OCI-LY7 (cell line): ENCODE data around the gene AARS1.

ENCODE experiments used
- EZH2phosphoT487 ChIP-seq: fragments of 200-600 bp; sonication (generic); IDR thresholded peaks from 2 replicates; pipeline ENCODE4 v1.6.1; 2018; ENCODE audit warnings: low read depth, borderline replicate concordance, mild to moderate bottlenecking, mixed run types, antibody characterized with exemption, low read length, moderate library complexity, mixed read lengths
- TF ChIP-seq, protein P1 (sequence below): fragments of 200-600 bp; sonication (generic); conservative IDR thresholded peaks from 2 replicates; pipeline ENCODE4 v1.5.1; 2014; ENCODE audit warnings: mild to moderate bottlenecking, antibody characterized with exemption, low read length, moderate library complexity, mixed read lengths

DNA sequence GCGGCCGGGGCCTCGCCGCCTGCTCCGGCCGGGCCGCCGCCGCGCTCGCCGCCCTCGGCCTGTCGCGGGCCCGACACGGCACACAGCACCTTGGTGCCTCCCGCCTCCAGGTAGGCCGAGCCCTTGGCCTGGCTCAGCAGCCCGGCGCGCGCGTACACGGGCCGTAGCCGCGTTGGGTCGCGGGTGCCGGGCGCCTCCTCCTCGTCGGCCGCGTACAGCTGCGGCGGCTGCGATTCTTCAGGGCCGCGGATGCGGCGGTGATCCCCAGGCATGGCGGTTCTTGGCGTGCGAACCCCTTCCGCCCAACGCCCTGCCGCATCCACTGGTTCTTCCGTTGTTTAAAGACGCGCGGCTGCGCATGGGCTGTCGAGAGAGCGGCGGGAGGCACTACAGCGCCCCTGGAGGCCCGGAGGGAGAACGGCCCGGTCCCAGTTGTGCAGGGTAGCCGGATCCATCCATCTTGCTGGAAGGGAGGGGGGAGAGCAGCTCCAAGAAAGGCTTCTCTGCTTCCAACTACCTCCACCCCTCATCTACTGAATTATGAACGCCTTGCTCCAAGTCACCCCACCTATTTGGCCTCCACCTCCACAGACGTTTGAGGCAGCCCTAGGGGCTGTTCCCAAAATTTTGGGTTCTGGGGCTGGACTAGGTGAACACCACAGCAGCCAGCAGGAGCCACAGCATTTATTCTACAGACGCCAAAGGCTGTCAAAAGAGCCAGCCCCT, 37.5 kb downstream of the AARS1 start, which contains the start of gene EXOSC6:
- TF ChIP-seq EZH2phosphoT487: no peak
- TF ChIP-seq, protein P1, sequence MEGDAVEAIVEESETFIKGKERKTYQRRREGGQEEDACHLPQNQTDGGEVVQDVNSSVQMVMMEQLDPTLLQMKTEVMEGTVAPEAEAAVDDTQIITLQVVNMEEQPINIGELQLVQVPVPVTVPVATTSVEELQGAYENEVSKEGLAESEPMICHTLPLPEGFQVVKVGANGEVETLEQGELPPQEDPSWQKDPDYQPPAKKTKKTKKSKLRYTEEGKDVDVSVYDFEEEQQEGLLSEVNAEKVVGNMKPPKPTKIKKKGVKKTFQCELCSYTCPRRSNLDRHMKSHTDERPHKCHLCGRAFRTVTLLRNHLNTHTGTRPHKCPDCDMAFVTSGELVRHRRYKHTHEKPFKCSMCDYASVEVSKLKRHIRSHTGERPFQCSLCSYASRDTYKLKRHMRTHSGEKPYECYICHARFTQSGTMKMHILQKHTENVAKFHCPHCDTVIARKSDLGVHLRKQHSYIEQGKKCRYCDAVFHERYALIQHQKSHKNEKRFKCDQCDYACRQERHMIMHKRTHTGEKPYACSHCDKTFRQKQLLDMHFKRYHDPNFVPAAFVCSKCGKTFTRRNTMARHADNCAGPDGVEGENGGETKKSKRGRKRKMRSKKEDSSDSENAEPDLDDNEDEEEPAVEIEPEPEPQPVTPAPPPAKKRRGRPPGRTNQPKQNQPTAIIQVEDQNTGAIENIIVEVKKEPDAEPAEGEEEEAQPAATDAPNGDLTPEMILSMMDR: peak; percentile 85
